Endometrial microvascular endothelial cells (primary cell): ENCODE results near the gene CGREF1. TPM values are rescaled to one million over a fixed set of nuclear protein-coding genes. Genes with fewer than 3 reads are reported as not detected.

Experiments
- in situ Hi-C: cut with HindIII; loops from 2 replicates; pipeline ENCODE4 v1.10.0; 2017; ENCODE audit warnings: low sequenced_read_pairs, low pct_unique_long_range_greater_than_20kb; ENCODE audit errors: inconsistent ontology term
- total RNA-seq: library from RNA; depleted of rRNA; stranded (reverse); fragments of >200 nt; gene quantifications from one replicate; pipeline ENCODE4 v1.2.3, GENCODE V29; 2015; ENCODE audit errors: inconsistent ontology term

Gene CGREF1
- total RNA-seq, 1 donor from 2014 or later, result not detected

DNA sequence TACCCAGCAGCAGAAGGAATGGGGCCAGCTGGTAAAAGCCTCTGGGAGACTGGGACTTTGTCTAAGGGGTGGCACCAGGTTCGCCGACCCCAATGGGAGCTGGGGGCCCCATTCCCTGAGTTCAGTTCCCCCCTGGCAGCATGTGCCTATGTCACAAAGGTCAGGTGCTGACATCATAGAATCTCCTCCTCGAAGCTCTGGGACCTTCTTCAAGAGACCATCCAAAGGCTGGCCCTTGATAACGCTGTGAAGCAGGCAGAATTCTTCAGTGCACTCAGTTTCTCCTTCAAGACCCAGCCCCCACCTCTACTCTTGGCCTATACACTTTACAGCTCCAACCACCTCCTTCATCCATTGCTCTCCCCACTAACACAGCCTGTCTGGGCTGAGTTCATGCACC lies 20.4 kb upstream of the CGREF1 start, which contains the start of gene PRR30:
Gene PRR30, minus strand, starts transcription at position 101 of the 400 bp plus-strand sequence. CDS start 1,081 bp downstream, outside the sequence.
- in situ Hi-C loops, result no loop called here

DNA sequence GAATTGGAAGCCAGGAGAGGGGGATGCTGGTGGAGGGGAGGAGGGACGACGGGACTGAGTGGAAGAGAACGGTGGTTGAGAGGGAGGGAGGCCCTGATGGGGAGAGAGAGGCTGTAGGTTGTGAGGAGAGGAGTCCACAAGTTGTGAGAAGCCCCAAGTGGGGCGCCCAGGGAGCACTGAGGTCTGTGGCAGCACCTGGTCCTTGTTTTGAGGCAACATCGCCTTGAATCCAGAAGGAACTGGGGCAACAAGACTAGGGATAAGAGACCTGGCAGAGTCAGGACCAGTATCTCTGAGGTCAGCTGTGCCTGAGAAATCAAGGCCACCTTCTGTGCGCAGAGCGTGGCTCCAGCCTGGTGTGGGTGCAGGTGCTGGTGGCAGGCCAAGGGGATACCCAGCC lies 19.2 kb upstream of the CGREF1 start:
- in situ Hi-C loops, result no loop called here

DNA sequence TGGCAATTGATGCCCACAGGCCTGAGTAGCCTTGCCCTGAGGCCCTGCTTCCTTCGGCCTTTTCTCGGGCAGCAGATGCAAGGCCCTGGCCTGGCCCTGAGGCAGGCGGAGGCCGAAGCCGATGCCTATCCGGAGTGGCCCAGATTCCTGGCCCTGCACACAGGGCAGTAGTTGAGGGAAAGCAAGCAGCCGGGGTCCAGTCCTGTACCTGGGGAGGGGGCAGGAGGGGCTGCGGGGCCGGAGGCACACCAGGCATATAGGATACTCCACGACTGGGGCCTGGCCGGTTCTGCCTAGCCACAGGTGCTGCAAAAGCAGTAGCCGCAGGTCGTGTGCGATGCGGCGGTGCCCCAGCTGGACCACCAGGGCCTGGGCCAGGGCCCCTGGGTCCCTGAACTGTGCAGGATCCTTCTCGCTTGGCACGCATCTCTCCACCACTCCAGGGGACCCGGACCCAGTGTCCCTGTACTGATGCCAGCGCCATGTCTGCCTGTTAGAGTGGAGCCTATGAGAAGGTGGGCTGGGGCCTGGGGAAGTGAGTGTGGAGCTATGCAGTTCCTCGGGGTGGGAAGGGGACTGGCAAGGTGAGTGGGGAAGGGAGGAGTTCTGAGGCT lies 18.5 kb upstream of the CGREF1 start:
- in situ Hi-C loops, result no loop called here

DNA sequence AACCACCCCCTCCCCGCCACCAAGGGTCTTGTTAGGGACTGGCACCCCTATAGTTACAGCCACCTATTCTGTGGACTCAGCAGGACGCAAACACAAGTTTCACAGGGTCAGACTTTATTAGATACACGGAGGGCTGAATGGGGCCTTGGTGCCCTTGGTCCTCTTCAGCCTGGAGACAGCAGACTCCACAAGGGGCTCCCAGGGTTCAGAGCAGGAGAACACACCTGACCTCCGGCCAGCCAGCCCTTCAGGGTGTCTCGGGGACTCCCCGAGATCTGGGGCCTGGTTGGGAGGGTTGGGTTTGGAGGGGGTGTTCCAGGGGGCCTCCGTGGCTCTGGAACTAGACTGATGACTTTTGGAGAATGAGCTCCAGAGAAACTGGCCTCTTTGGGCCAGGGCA lies 17.8 kb upstream of the CGREF1 start:
- in situ Hi-C loops, result no loop called here

DNA sequence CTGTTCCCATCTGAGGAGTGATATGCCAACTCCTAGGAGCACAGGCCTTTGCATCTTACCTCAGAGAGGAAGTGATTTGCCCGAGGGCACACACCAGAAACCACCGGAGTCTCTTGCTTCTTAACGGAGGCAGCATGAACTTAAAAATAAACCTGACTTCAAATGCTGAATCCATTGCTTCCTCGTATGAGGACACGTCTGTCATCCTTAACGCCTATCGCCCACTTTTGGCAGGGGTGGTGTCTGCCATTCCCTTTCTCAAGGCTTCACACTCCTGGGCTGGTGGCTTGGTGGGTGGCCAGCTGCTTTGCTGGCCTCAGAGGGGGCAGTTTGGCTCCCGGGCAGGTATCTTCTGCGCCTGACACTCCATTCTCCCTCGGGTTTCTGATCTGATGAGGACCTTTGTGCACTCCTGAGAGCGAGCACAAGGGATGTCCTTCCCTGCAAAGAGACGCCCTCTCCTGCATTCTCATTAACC lies 16.6 kb upstream of the CGREF1 start:
- in situ Hi-C loops, result no loop called here

DNA sequence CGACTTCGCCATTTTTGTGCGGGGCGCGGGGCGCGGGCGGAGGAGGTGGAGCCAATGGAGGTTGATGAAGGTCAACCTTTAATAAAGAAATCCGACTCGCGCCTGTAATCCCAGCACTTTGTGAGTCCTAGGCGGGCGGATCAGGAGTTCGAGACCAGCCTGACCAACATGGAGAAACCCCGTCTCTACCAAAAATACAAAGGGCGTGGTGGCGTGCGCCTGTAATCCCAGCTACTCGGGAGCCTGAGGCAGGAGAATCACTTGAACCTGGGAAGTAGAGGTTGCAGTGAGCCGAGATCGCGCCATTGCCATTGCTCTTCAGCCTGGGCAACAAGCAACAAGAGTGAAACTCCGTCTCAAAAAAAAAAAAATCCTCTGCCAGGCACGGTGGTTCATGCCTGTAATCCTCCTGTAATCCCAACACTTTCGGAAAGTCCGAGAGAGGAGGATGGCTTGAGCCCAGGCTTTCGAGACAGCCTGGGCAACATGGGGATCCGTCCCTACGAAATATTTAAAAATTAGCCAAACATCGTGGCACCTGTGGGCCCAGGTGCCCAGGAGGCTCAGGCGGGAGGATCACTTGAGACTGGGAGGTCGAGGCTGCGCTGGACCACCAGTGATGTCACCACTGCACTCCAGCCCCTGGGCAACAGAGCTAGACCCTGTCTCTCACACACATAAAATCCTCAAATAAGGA lies 16.0 kb upstream of the CGREF1 start:
- in situ Hi-C loops, result no loop called here

DNA sequence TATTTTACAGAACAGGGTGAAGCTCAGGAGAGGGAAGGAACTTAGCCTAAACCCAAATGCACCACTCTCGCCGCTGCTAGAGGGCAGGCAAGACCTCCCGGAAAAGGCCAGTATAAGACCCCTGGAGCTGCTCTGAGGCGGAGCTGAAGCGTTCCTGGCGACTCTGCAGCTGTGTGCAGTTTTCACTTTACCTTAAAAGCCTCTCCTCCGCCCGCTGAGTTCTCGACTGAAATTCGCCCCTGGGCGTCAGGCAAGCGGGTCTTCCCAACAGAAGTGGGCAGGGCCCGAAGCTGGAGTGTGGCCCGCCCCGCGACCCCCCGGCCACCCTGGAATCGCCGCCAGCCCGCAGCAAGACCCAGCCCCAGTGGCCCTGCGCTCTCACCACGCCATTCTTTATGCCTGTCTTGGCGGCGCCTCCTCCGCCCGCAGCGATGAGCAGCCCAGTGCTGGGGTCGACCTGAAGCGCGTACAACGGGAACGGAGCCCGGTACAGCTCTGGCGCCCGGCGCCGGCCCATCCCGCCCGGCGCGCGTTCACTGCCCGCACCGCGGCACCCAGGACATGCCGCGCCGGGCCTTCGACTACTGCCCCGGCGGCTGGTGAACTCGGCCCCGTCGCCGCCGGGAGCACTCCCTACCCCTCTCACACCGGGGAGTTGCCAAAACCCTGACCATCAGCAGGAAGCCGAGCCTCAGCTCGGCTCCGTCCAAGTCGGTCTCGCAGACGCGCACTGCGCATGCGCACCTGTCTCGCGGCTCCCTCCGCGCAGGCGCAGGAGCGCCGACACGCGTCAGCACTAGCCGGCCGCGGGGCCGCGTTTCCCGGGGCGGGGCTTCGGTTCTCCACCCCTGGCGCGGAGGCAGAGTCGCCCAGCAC lies 15.2 kb upstream of the CGREF1 start, which contains the start of gene PREB:
Gene PREB, minus strand, starts transcription at position 732 of the 876 bp plus-strand sequence. Its CDS starts 215 bp downstream, at position 517.
- in situ Hi-C loops, result no loop called here

DNA sequence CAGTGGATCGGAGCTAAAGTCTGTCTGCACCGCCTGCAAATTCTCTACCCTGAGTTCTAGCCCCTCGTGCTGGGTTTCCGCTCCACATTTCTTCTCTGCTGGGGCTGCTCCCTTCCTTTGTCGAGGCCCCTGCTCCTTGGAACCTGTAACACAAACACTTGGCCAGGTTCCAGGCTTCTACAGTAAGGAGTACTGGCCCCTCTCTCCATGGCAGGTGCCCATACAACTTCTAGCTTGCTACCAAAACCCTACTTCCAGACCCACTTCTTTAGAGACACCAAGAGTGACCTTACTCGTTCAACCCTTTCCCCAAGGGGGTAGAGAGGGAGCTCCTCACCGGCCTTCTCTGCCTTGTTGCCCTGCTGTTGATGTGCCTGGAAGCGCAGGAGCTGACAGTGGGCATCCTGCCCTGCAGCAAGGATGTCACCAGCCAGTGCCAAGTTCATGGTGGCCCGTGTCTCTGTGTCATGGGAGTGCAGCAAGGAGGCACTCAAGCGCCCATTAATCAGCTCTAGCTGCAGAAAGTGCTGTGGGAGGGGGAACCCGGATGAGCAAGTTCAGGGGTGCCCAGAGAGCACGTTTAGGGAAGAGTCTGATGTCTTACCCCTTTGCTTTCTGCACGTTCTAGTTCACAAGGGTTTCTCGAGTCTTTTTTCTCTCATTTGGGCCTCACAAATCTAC lies 14.4 kb upstream of the CGREF1 start:
- in situ Hi-C loops, result no loop called here

DNA sequence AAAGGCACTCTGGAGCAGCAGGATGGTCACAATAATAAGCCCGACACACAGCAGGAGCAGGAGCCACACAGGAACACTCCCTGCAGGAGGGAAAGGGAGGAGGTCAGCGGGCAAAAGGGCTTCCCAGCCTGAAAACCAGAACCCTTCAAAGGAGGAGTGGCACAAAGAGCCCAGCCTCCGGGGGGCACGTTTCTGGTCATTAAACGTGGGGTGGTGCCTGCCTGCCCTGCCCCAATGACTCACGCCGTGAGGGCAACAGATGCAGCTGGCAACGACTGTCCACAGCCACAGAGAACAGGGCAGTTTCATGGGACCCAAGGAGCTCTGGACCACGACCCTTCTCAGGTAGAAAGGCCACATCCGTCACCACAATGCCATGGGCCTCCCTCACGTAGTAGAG lies 12.5 kb upstream of the CGREF1 start:
- in situ Hi-C loops, result no loop called here

DNA sequence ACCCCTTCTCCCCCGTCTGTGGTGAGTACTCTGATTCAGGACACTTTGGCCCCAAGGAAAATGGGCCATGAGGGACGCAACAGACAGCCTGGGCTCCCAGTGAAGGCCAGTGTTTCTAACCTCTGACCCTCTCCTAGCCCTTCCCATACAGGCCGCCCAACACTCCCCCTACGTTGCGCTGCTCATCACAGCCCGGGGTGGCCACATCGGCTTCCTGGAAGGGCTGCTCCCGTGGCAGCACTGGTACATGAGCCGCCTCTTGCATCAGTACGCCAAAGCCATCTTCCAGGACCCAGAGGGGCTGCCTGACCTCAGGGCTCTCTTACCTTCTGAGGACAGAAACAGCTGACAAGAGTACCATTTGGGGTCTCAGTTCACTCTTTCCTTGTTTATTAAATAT lies 11.5 kb upstream of the CGREF1 start:
- in situ Hi-C loops, result no loop called here

DNA sequence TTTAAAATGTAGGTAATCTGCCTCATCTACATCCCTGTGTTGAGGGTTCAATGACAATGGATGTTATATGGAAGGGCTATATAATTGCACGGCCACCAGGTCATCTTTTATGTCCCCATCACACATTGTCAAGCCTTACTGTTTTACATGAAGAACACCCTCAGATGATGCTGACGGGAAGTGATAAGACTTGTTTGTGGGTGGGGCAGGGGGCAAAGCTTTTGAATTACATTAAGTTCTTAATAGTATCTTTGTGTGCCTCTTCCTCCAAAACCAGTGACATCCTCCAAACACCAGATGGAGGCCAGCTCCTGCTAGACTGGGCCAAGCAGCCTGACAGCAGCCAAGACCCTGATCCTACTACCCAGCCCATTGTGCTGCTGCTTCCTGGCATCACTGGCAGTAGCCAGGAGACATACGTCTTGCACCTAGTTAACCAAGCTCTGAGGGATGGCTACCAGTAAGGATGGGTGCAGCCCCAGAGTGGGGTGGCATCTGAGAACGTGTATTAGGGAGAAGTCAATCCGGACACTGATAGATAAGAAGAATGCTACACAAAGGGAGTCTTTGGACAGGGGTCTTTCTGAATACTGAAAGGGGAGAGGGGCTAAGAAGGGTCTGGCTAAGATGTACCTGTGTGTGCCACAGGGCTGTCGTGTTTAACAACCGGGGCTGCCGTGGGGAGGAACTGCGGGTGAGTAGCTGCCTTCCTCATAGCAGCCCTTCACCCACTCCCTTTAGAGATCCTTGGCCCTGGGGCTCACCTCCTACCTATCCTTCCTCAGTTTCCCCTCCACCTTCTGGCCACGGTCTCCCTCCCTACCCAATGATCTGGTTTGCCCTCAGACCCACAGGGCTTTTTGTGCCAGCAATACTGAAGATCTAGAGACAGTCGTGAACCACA lies 10.0 kb upstream of the CGREF1 start:
- in situ Hi-C loops, result no loop called here

DNA sequence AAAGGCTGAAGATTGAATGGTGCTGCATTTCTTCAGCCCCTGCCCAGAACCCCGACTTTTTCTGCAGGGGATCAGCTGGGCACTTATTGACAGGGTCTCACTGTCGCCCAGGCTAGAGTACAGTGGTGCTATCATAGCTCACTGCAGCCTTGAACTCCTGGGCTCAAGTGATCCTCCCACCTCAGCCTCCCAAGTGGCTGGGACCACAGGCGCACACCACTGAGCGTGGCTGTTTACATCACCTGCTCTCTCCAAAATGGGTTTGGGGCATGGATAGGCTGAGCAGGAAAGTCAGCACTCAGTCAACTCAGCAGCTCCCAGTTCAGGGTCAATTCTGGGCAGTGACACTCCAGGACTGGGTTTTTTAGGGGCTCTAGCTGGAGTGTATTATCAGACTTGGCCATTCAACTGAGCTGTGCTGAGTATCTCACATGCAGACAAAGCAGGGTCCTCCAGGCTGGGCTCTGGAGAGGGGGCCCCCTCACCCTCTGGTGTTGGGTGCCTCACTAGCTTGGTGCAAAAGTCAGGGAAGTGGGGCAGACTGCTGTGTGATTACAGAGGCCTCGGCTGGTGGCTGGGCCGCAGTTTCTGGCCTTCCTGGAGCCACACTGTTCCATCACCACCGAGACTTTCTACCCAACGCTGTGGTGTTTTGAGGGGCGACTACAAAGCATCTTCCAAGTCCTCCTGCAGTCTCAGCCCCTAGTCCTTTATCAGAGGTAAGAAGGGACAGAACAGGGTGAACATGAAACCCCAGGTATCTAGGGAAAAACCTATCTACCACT lies 9.1 kb upstream of the CGREF1 start:
- in situ Hi-C loops, result no loop called here

DNA sequence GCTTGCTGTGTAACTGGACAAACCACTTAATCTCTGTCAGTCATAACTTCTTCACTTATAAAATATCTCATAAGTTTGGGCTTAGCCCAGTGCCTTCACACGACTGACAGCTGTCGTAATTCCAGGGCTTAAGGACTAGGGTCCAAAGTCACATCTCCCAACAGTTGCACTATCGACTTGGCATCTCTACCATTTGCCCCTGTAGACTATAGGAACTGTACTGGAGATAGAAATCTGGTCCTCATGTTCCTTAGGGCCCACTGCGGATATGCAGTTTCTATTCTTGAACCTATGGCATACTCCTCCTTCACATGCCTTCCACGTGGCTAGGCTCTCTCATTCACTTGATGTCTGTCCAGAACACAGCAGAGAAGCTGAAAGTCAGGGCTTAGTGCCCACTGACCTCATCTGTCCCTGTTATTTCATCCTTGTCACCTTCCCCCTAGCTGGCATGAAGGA lies 7.4 kb upstream of the CGREF1 start:
- in situ Hi-C loops, result no loop called here

DNA sequence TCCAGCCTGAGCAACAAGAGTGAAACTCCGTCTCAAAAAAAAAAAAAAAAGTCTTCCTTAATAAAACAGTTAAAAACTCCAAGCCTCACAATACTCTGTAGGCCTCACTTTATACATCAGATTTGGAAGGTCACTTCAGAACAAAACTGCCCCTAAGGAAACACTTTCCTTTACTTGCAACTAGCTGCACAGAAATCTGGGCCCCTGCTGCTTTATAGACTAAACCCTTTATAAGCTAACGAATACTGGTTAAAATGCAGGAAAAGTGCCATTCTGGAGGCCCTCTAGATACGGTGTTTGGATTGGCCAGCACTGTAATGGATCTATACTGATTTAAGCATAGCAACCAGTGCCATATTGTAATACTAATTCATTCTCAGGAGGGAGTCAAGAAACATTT lies 6.2 kb upstream of the CGREF1 start:
- in situ Hi-C loops, result no loop called here

DNA sequence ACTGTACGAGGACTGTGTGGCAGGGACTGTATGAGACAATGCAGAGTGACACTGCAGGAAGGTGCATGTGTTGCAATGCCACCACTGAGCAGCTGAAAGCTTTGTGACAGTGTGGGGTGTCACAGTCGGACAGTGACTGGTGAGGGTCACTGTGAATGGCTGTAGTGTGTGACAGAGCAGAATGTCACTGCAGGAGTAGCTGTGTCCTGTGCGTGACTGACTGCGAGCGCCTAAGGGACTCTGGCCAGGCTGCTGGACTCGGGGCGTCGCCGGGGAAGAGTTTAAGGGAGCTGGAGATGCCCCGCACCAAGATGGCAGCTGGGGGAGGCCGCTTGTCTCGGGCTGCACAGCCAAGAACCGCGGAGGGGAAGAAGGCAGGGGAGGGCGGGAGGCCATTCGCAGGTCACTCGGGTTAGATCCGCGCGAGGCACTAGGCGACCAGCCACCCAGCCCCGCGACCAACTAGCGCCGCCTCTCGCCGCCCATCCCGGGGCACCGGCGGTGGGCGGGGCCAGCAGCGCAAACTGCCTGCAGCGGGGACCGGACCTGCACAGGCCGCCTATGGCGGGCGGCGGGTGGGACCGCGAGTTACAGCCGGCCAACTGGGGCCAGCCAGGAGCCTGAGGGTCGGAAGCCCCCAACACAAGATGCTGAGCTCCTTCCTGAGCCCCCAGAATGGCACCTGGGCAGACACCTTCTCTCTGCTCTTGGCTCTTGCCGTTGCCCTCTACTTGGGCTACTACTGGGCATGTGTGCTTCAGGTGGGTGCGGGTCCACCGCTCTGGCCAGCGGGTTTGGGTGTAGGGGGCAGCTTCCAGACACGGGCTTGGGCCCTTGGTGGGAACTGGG lies 4.6 kb upstream of the CGREF1 start, which contains the start of gene ABHD1:
Gene ABHD1, plus strand, starts transcription at position 514 of the 849 bp plus-strand sequence. Its CDS starts 134 bp downstream, at position 648.
- in situ Hi-C loops, result no loop called here

DNA sequence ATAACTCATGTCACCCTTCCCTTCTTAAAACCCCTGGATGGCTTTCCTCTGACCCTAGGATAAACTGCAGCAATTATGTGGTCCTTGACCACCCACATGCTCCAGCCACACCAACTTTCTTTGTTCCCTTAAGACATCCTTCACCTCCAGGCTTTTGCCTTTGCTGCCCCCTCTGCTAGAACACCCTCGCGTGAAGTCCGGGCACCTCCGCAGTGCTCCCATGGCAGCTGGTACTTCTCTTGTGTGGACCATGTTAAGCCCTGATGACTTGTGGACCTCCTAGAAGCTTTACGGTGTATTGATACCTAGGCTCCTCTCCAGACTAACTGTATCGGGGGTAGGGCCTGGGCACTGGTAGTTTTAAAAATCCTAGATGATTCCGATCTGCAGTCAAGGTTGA lies 3.9 kb upstream of the CGREF1 start:
- in situ Hi-C loops, result no loop called here
